Fibroblast of mammary gland (primary cell): ENCODE data around the gene MAGI1.
A peak's percentile ranks its signal among the peaks of the same experiment; 100 is the strongest.

Source experiments
- DNase-seq: peaks from one replicate; pipeline ENCODE4 v3.0.0-alpha.2; 2010; ENCODE audit warnings: low read depth
- H3K4me3 ChIP-seq: 2 replicates; pipeline ENCODE4 v1.5.1; 2011; ENCODE audit warnings: low read depth, mild to moderate bottlenecking, low read length, moderate library complexity; ENCODE audit not compliant: control insufficient read depth
- CTCF ChIP-seq: conservative IDR thresholded peaks from 2 replicates; pipeline ENCODE4 v1.5.1; 2011; ENCODE audit warnings: low read depth, low read length, inconsistent platforms; ENCODE audit not compliant: control insufficient read depth, insufficient read depth

Gene MAGI1

DNA sequence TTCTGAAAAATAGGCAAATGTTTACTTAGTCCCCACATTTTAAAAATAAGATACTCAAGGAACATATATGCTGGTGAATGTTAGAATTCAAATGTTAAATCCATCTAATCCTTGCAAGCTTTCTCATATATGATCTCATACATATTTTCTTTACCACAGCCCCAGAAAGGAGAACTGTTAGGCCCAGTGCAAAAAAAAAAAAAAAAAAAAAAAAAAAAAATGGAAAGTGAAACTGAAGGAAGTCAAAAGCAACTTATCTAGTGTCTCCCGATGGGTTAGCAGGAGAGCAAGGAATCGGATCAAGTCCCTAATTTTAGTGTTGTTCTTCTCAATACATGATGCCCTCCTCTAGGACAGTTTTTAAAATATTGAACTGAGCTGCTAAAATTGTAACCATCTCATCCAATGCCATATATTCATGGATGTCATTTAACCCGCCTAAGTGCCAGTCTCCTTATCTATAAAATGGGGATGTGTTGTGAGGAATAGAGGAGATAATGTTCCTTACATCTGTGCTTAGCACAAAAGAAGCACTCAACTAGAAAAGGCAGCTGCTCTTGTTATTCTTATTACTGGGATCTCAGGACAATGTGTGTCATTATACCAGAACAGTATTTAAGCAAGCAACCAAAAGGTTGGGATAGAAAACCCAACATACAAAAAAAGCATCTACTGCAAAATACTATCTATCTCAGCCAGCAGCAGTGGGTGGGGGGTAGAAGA lies 279.7 kb downstream of the MAGI1 start:
- DNase-seq: no peak
- no peak overlapping the region for H3K4me3 ChIP-seq
- TF ChIP-seq CTCF: no peak

DNA sequence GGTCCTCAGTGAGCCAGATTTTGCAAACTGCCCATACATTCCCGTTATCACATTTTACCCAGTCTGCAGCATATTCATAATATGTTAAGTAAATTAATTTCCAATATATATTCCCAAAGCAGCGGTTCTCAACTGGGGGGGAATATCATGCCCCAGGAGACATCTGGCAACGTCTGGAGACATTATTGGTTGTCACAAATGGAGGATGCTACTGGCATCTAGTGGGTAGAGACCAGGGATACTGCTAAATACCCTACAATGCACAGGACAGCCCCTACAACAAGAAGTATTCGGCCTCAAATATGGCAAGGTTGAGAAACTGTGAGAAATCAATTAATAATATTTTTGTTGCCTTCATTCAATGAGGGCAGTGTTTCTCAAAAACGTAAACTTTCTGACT lies 280.3 kb downstream of the MAGI1 start:
- no peak for TF ChIP-seq CTCF
- H3K4me3 ChIP-seq: no peak overlapping the region
- DNase-seq: no peak

GRCh38 chr3:65752636-65753035 lies 286.1 kb downstream of the MAGI1 start:
- H3K4me3 ChIP-seq: no peak overlapping the region
- DNase-seq: no peak
- no peak for TF ChIP-seq CTCF

GRCh38 chr3:65751123-65751700 lies 287.5 kb downstream of the MAGI1 start:
- H3K4me3 ChIP-seq: no peak overlapping the region
- TF ChIP-seq CTCF: peak; percentile 75
- peak; percentile 29 for DNase-seq

- H3K4me3 ChIP-seq: no peak overlapping the region
- no peak for TF ChIP-seq CTCF
- DNase-seq: peak; percentile 5
These were observed 289.7 kb downstream of the MAGI1 start for GRCh38 chr3:65749066-65749465.

- H3K4me3 ChIP-seq: no peak overlapping the region
- DNase-seq: no peak
- TF ChIP-seq CTCF: no peak
These were observed 290.4 kb downstream of the MAGI1 start for GRCh38 chr3:65748326-65748725.
